Endothelial cell of umbilical vein (primary cell): ENCODE measurements around the gene RNPEPL1. TPM values are rescaled to one million over a fixed set of nuclear protein-coding genes. Genes with fewer than 3 reads are reported as not detected.

Experiments
- BruUV-seq: library from RNA; stranded (reverse); fragments of 400-500 nt; replicated peaks from 2 replicates; lab custom pipeline; 2021; lab: Mats Ljungman, UMichigan
- CTCF ChIA-PET: fragments of 300-600, 350-600 bp; sonication (Branson Sonifier 250); formaldehyde crosslinking; loops from one replicate; lab custom pipeline; 2021; ENCODE audit warnings: antibody characterized with exemption, inconsistent platforms; lab: Charles Lee
- POLR2A ChIA-PET: fragments of 300-600, 350-600 bp; sonication (Branson Sonifier 250); formaldehyde crosslinking; loops from one replicate; lab custom pipeline; 2021; ENCODE audit warnings: antibody characterized with exemption, inconsistent platforms; lab: Charles Lee
- DNase-seq: peaks from one replicate; pipeline ENCODE4 v3.0.0-alpha.2; 2011; ENCODE audit warnings: low read depth, low spot score
- FAIRE-seq: peaks from 2 replicates; lab custom pipeline; 2011; peaks lifted over from hg19 to GRCh38; lab: Jason Lieb, UNC
- H2AFZ ChIP-seq: 2 replicates; pipeline ENCODE4 v1.6.0; 2012; ENCODE audit warnings: low read depth, low read length, control low read depth, inconsistent platforms
- H3K27ac ChIP-seq: 2 replicates; pipeline ENCODE4 v1.5.1; 2011; ENCODE audit warnings: low read depth, mild to moderate bottlenecking, control low read depth, low read length, moderate library complexity; ENCODE audit not compliant: insufficient read depth
- H3K27me3 ChIP-seq, 2 experiments: 2 replicates each; pipeline versions ENCODE4 v1.6.0 to v1.6.1; 2011; ENCODE audit warnings: low read length in 2 of 2, mixed read lengths in 1 of 2; ENCODE audit not compliant: control insufficient read depth in 2 of 2, insufficient read depth in 2 of 2
- H3K36me3 ChIP-seq, 2 experiments: 2 replicates in 1 of 2; 3 replicates in 1 of 2; pipeline ENCODE4 v1.5.1; 2011; ENCODE audit warnings: low read length in 2 of 2, mild to moderate bottlenecking in 1 of 2, moderate library complexity in 1 of 2; ENCODE audit not compliant: control insufficient read depth in 2 of 2, insufficient read depth in 2 of 2; ENCODE audit errors: extremely low read depth in 1 of 2
- H3K4me1 ChIP-seq: 3 replicates; pipeline ENCODE4 v1.5.1; 2011; ENCODE audit warnings: mild to moderate bottlenecking, low read length; ENCODE audit not compliant: control insufficient read depth, insufficient read depth; ENCODE audit errors: extremely low read depth
- H3K4me2 ChIP-seq: 2 replicates; pipeline ENCODE4 v1.6.1; 2011; ENCODE audit warnings: low read length, control low read depth, mixed read lengths; ENCODE audit not compliant: insufficient read depth
- H3K4me3 ChIP-seq, 3 experiments: fragments of 200-600 bp in 1 of 3; sonication (generic), shearing (Covaris generic) in 1 of 3; replicated peaks in 1 of 3; 2 replicates each; pipeline ENCODE4 v1.5.1; 2011 to 2016; ENCODE audit warnings: control low read depth in 3 of 3, low read length in 3 of 3, mild to moderate bottlenecking in 2 of 3, inconsistent platforms in 1 of 3, low read depth in 1 of 3, moderate library complexity in 1 of 3; ENCODE audit not compliant: insufficient read depth in 1 of 3
- H3K79me2 ChIP-seq: 2 replicates; pipeline ENCODE4 v1.6.0; 2012; ENCODE audit warnings: low read length, inconsistent platforms; ENCODE audit not compliant: control insufficient read depth, insufficient read depth
- H3K9ac ChIP-seq: replicated peaks from 2 replicates; pipeline ENCODE3; 2011; ENCODE audit warnings: low read length, control low read depth; ENCODE audit not compliant: insufficient read depth; ENCODE audit errors: extremely low read depth
- H3K9me1 ChIP-seq: replicated peaks from 3 replicates; pipeline ENCODE4 v1.6.0; 2011; ENCODE audit warnings: mild to moderate bottlenecking, low read length; ENCODE audit not compliant: control insufficient read depth, insufficient read depth; ENCODE audit errors: extremely low read depth
- H3K9me3 ChIP-seq: replicated peaks from 2 replicates; pipeline ENCODE4 v1.5.1; 2012; ENCODE audit warnings: low read length, inconsistent platforms; ENCODE audit not compliant: control insufficient read depth, insufficient read depth
- H4K20me1 ChIP-seq: replicated peaks from 2 replicates; pipeline ENCODE3; 2011; ENCODE audit warnings: mild to moderate bottlenecking, low read length; ENCODE audit not compliant: control insufficient read depth, insufficient read depth; ENCODE audit errors: extremely low read depth
- EZH2 ChIP-seq: IDR thresholded peaks from 2 replicates; pipeline ENCODE4 v1.6.1; 2012; ENCODE audit warnings: borderline replicate concordance, low read depth, mild to moderate bottlenecking, moderate library complexity, low read length, inconsistent platforms; ENCODE audit not compliant: severe bottlenecking
- FOS ChIP-seq: IDR thresholded peaks from 2 replicates; pipeline ENCODE4 v1.6.1; 2011; ENCODE audit warnings: mild to moderate bottlenecking, low read length, moderate library complexity, borderline replicate concordance; ENCODE audit not compliant: insufficient read depth
- GATA2 ChIP-seq: IDR thresholded peaks from 2 replicates; pipeline ENCODE4 v1.7.0; 2011; ENCODE audit warnings: low read depth, mild to moderate bottlenecking, moderate library complexity, mixed read lengths, low read length; ENCODE audit not compliant: insufficient read length, insufficient read depth
- JUN ChIP-seq: IDR thresholded peaks from 2 replicates; pipeline ENCODE4 v1.6.1; 2011; ENCODE audit warnings: borderline replicate concordance, low read depth; ENCODE audit not compliant: insufficient read length, insufficient read depth
- MYC ChIP-seq: IDR thresholded peaks from one replicate; pipeline ENCODE4 v1.6.1; 2011; ENCODE audit warnings: mild to moderate bottlenecking, low read depth, low read length
- POLR2A ChIP-seq: IDR thresholded peaks from 2 replicates; pipeline ENCODE4 v1.6.1; 2012; ENCODE audit warnings: low read depth, mild to moderate bottlenecking, control low read depth, low read length
- POLR2AphosphoS5 ChIP-seq: IDR thresholded peaks from 2 replicates; pipeline ENCODE4 v1.6.1; 2012; ENCODE audit warnings: low read depth, mild to moderate bottlenecking, control low read depth, low read length, moderate library complexity; ENCODE audit not compliant: insufficient read depth
- dilution Hi-C: fragments of 300-500 bp; cut with MboI; formaldehyde crosslinking; loops from one replicate; pipeline ENCODE4 v1.15.0; 2019; ENCODE audit warnings: low sequenced_read_pairs; ENCODE audit not compliant: extremely low pct_ligation_motif_present
- intact Hi-C: fragments of 100-400 bp; cut with micrococcal nuclease; formaldehyde crosslinking; loops from one replicate; pipeline ENCODE4 v1.10.0; 2022
- polyA plus RNA-seq, 4 experiments: library from polyadenylated mRNA; depleted of rRNA in 3 of 4; stranded (reverse) in 3 of 4; unstranded in 1 of 4; fragments of >200 nt; gene quantifications; 2 replicates each; pipeline versions ENCODE4 v1.2.1 to v1.2.3, GENCODE V29; 2011 to 2012; ENCODE audit warnings: missing spikeins in 1 of 4
- total RNA-seq: library from RNA; stranded (reverse); gene quantifications from 2 replicates; pipeline ENCODE4 v1.2.3, GENCODE V29; 2021
- TF ChIP-seq, protein P1 (sequence below), 2 donors: IDR thresholded peaks; 1 replicate in 1 of 2; 2 replicates in 1 of 2; pipeline ENCODE4 v1.5.1; 2011; ENCODE audit warnings: low read length in 2 of 2, mild to moderate bottlenecking in 2 of 2, moderate library complexity in 2 of 2, control low read depth in 1 of 2, inconsistent platforms in 1 of 2, low read depth in 1 of 2; ENCODE audit not compliant: insufficient read depth in 1 of 2; ENCODE audit errors: extremely low read depth in 1 of 2
- TF ChIP-seq, protein P2 (sequence below): IDR thresholded peaks from 2 replicates; pipeline ENCODE4 v1.6.1; 2011; ENCODE audit not compliant: insufficient read depth, insufficient read length

Gene RNPEPL1
- total and polyA plus RNA-seq, 2 donors (not counting 3 experiments of a cell fraction or from before 2014, with no cell fraction given): 35.8 to 67.1 TPM

DNA sequence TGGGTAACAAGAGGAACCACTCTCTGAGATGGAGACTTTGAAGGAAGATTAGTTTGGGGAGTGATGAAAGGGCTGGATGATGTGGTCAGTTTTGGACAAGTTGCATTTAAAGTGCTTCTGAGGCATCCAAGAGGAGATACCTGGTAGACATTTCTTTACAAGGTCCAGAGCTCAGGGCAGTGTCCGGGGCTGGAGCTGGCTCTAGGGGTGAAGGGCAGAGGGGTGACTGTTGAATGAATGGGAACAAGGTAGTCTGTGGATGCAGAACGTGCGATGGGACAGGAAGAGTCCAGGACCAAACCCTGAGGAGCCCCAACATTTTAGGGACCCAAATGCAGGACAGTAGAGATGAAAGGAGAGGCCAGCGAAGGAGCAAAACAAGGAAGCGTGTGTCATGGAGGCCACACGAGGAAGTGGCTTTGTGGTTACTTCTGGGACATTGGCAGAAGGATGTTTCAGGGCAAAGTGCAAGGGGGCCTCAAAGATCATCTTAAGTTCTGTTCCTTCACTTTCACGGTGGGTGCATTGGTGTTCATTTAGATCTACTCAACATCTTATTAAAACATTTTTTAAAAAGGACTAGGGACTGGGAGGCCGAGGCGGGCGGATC, 43.4 kb downstream of the RNPEPL1 start:
- no TSS peak for BruUV-seq
- ChIA-PET CTCF (no interaction called here), POLR2A (no interaction called here)
- DNase-seq (no peak), FAIRE-seq (no peak)
- Histone ChIP-seq H3K4me1 (no peaks in the 10 kb centered on the region), H4K20me1 (no peaks in the 10 kb centered on the region), H3K4me3 (no peak overlapping the region), H3K9me1 (no peaks in the 10 kb centered on the region), H3K9me3 (no peaks in the 10 kb centered on the region), H3K9ac (no peak overlapping the region), H3K27ac (no peak overlapping the region), H2AFZ (no peak overlapping the region), H3K36me3 (no peaks in the 10 kb centered on the region), H3K79me2 (no peaks in the 10 kb centered on the region), H3K4me2 (no peak overlapping the region), H3K27me3 (no peaks in the 10 kb centered on the region)
- TF ChIP-seq GATA2: no peak
- TF ChIP-seq EZH2: no peak
- TF ChIP-seq POLR2AphosphoS5: no peak
- TF ChIP-seq POLR2A: no peak
- TF ChIP-seq FOS: no peak
- no peak for TF ChIP-seq JUN
- TF ChIP-seq, protein P1, sequence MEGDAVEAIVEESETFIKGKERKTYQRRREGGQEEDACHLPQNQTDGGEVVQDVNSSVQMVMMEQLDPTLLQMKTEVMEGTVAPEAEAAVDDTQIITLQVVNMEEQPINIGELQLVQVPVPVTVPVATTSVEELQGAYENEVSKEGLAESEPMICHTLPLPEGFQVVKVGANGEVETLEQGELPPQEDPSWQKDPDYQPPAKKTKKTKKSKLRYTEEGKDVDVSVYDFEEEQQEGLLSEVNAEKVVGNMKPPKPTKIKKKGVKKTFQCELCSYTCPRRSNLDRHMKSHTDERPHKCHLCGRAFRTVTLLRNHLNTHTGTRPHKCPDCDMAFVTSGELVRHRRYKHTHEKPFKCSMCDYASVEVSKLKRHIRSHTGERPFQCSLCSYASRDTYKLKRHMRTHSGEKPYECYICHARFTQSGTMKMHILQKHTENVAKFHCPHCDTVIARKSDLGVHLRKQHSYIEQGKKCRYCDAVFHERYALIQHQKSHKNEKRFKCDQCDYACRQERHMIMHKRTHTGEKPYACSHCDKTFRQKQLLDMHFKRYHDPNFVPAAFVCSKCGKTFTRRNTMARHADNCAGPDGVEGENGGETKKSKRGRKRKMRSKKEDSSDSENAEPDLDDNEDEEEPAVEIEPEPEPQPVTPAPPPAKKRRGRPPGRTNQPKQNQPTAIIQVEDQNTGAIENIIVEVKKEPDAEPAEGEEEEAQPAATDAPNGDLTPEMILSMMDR (IDR thresholded peaks at IDR 0.05; ENCODE audit: extremely low read depth in 1 of 2, insufficient read depth in 1 of 2, low read depth in 1 of 2, low read length in 2 of 2): no peak
- no peak for TF ChIP-seq MYC
- TF ChIP-seq, protein P2, sequence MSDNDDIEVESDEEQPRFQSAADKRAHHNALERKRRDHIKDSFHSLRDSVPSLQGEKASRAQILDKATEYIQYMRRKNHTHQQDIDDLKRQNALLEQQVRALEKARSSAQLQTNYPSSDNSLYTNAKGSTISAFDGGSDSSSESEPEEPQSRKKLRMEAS: no peak
- dilution Hi-C loops (no loop called here), intact Hi-C loops (no loop called here)
